MG63 (cell line): ENCODE results near the gene TECTB. TPM values are rescaled to one million over a fixed set of nuclear protein-coding genes. Genes with fewer than 3 reads are reported as not detected.

ENCODE experiments used
- DNase-seq: peaks from one replicate; pipeline ENCODE4 v3.0.0-alpha.2; 2020
- H3K27me3 ChIP-seq: fragments of 250-450 bp; sonication (Bioruptor Pico); 2 replicates; pipeline ENCODE4 v1.5.1; 2020; ENCODE audit warnings: mild to moderate bottlenecking, moderate library complexity
- H3K36me3 ChIP-seq: fragments of 250-450 bp; sonication (Bioruptor Pico); 2 replicates; pipeline ENCODE4 v1.5.1; 2020; ENCODE audit warnings: mild to moderate bottlenecking, moderate library complexity
- H3K4me3 ChIP-seq: fragments of 250-450 bp; sonication (Bioruptor Pico); 2 replicates; pipeline ENCODE4 v1.5.1; 2020; ENCODE audit warnings: mild to moderate bottlenecking, moderate library complexity
- H3K9me3 ChIP-seq: fragments of 250-450 bp; sonication (Bioruptor Pico); 2 replicates; pipeline ENCODE4 v1.5.1; 2020; ENCODE audit warnings: mild to moderate bottlenecking, moderate library complexity
- total RNA-seq: library from RNA; depleted of rRNA; stranded (reverse); fragments of >200 nt; shearing (Covaris generic); gene quantifications from 2 replicates; pipeline ENCODE4 v1.2.3, GENCODE V29; 2014; ENCODE audit warnings: low replicate concordance

The TECTB gene
- total RNA-seq, 1 experiment from 2014 or later = not detected

- H3K9me3 ChIP-seq = no peaks in the 10 kb centered on the region
- H3K4me3 ChIP-seq = no peak overlapping the region
- H3K27me3 ChIP-seq = no peaks in the 10 kb centered on the region
- no peak for DNase-seq
- no peaks in the 10 kb centered on the region for H3K36me3 ChIP-seq
Measured at GRCh38 chr10:112330607-112331160, 47.5 kb downstream of the TECTB start.

DNA sequence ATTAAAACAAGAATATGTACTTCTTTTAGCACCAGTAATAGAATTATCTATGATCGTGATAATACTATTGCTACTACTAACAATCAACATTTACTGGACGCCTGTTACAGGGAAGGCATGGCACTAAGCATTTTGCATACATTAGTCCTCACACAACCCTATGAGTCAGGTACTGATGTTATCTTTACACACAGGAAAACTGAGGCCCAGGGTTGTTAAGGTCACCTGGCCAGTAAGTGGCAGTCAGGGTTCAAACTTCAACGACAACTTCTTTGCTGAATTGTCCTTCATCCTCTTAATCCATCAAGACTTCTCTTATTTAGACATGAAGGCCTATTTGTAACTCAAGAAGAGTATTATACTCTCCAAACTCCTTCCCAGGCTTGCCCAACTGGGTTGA, 48.8 kb downstream of the TECTB start:
- H3K36me3 ChIP-seq = no peaks in the 10 kb centered on the region
- no peak overlapping the region for H3K4me3 ChIP-seq
- DNase-seq = no peak
- H3K27me3 ChIP-seq = no peaks in the 10 kb centered on the region
- H3K9me3 ChIP-seq = no peaks in the 10 kb centered on the region

GRCh38 chr10:112332509-112333228, 49.5 kb downstream of the TECTB start:
- no peaks in the 10 kb centered on the region for H3K27me3 ChIP-seq

DNA sequence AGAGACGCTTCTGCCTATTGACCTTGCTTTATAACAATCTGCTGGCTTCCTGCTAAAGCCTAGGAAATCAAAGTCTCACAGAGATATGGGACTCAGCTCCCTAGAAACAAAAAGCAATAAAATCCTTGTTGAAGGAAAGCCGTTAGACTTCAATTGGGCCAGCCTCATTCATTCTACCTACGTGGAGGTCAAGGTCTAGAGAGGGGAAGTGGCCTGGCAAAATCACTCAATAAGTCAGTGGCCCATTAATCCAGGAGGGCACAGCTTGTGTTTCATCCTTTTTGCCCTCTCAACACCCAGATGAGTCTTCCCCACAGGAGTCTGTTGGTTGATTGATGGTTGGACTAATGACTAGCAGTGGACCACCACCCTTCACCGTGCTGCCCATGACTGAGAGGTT, 50.3 kb downstream of the TECTB start:
- H3K9me3 ChIP-seq = no peaks in the 10 kb centered on the region
- no peak overlapping the region for H3K4me3 ChIP-seq
- no peaks in the 10 kb centered on the region for H3K27me3 ChIP-seq
- no peak for DNase-seq
- no peaks in the 10 kb centered on the region for H3K36me3 ChIP-seq

More at GRCh38 chr10:112332509-112333228, 49.5 kb downstream of the TECTB start:
- no peak for DNase-seq
- Histone ChIP-seq H3K36me3 (no peaks in the 10 kb centered on the region), H3K4me3 (no peak overlapping the region), H3K9me3 (no peaks in the 10 kb centered on the region)

GRCh38 chr10:112335111-112335867, 52.1 kb downstream of the TECTB start:
- no peaks in the 10 kb centered on the region for H3K36me3 ChIP-seq
- no peaks in the 10 kb centered on the region for H3K27me3 ChIP-seq
- H3K9me3 ChIP-seq = no peaks in the 10 kb centered on the region
- no peak for DNase-seq
- H3K4me3 ChIP-seq = no peak overlapping the region

DNA sequence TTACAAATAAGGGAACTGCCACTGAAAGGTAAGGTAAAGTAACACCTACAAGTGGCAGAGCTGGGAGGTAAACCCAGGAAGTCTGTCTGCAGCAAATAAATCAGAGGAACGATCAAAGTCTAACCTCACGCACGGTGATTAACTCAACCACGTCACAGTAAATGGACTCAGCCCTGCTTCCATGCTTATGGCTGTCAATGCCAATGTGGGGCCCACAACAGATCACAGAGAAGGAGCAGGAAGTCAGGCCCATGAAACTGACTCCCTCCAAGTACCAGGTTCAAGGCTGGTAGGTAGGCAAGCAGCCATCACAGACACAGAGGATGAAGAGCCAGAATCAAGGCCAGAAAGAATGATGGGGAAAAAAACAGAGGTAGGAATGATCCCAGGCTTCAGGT, 52.7 kb downstream of the TECTB start:
- no peaks in the 10 kb centered on the region for H3K9me3 ChIP-seq
- no peak overlapping the region for H3K4me3 ChIP-seq
- H3K36me3 ChIP-seq = no peaks in the 10 kb centered on the region
- no peak for DNase-seq
- no peaks in the 10 kb centered on the region for H3K27me3 ChIP-seq

GRCh38 chr10:112336556-112337201, 53.5 kb downstream of the TECTB start:
- DNase-seq = no peak
- H3K36me3 ChIP-seq = no peaks in the 10 kb centered on the region
- no peaks in the 10 kb centered on the region for H3K9me3 ChIP-seq
- H3K4me3 ChIP-seq = no peak overlapping the region
- H3K27me3 ChIP-seq = no peaks in the 10 kb centered on the region

DNA sequence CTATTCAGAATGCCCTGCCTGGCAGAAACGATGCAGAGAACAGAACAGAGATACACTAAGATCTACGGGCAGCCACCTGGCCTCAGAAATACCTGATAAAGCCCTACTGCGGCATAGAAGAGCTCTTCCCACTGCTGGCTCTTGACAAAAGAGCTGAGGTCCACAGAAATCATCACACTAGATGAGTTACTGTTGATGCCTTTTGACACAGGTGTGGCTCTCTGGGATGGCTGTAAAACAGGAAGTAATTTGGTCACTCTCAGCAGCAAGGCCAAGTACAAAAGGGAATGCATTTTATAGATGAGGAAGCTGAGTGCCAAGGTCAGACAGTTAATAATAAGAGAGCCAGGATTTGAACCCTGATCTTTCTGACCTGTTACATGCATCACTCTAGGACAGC, 55.8 kb downstream of the TECTB start:
- DNase-seq = no peak
- Histone ChIP-seq H3K9me3 (no peaks in the 10 kb centered on the region), H3K4me3 (no peak overlapping the region), H3K27me3 (no peaks in the 10 kb centered on the region), H3K36me3 (no peaks in the 10 kb centered on the region)

DNA sequence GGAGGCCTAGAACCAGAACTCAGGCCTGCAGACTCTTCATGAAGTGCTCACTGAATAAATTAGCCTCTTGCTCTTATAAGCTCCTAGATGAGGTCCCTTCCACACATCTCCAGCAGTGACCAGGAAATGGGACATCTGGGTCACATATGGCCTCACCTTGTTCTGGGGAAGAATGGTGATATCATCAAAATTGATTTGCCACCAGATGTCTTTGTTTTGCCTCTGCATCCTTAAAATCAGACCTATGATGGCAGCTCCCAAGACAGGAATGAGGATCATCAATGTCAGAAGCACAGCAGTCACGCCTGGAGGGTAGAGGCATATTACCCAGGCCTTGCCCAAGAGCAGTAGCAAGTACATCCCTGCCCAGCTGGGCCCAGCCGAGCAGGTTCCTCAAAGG, 57.4 kb downstream of the TECTB start:
- H3K4me3 ChIP-seq = no peak overlapping the region
- H3K36me3 ChIP-seq = no peaks in the 10 kb centered on the region
- no peaks in the 10 kb centered on the region for H3K9me3 ChIP-seq
- H3K27me3 ChIP-seq = no peaks in the 10 kb centered on the region
- no peak for DNase-seq

GRCh38 chr10:112343056-112343806, 60.0 kb downstream of the TECTB start:
- H3K27me3 ChIP-seq = no peaks in the 10 kb centered on the region
- no peak for DNase-seq
- no peaks in the 10 kb centered on the region for H3K9me3 ChIP-seq
- no peak overlapping the region for H3K4me3 ChIP-seq
- H3K36me3 ChIP-seq = no peaks in the 10 kb centered on the region

GRCh38 chr10:112344261-112344660, 61.1 kb downstream of the TECTB start:
- Histone ChIP-seq H3K9me3 (no peaks in the 10 kb centered on the region), H3K36me3 (no peaks in the 10 kb centered on the region), H3K27me3 (no peaks in the 10 kb centered on the region), H3K4me3 (no peak overlapping the region)
- no peak for DNase-seq

- H3K4me3 ChIP-seq = no peak overlapping the region
- H3K36me3 ChIP-seq = no peaks in the 10 kb centered on the region
- no peaks in the 10 kb centered on the region for H3K9me3 ChIP-seq
- no peak for DNase-seq
- no peaks in the 10 kb centered on the region for H3K27me3 ChIP-seq
Measured at GRCh38 chr10:112345202-112345601, 62.0 kb downstream of the TECTB start.

GRCh38 chr10:112345743-112346142, 62.5 kb downstream of the TECTB start:
- no peaks in the 10 kb centered on the region for H3K9me3 ChIP-seq
- H3K36me3 ChIP-seq = no peaks in the 10 kb centered on the region
- no peak overlapping the region for H3K4me3 ChIP-seq
- no peak for DNase-seq
- H3K27me3 ChIP-seq = no peaks in the 10 kb centered on the region

DNA sequence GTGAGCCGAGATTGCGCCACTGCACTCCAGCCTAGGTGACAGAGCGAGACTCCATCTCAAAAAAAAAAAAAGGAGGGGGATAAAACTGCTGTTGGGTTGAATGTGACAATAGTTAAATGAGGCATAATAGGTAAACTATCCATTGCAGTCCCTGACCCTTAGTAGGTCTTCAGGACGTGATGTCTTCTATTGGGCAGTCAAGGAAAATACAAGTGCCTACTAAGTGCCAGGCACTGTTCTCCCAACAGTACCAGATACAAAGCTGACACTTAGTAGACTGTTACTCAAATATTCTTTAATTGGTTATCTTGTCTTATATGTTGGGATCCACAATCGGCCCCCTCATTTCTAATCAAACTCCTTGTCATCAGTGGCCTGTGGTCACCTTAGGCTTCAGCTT, 63.6 kb downstream of the TECTB start:
- H3K4me3 ChIP-seq = no peak overlapping the region
- DNase-seq = no peak
- no peaks in the 10 kb centered on the region for H3K9me3 ChIP-seq
- no peaks in the 10 kb centered on the region for H3K27me3 ChIP-seq
- no peaks in the 10 kb centered on the region for H3K36me3 ChIP-seq

- no peak overlapping the region for H3K4me3 ChIP-seq
- no peaks in the 10 kb centered on the region for H3K27me3 ChIP-seq
- no peaks in the 10 kb centered on the region for H3K9me3 ChIP-seq
- H3K36me3 ChIP-seq = no peaks in the 10 kb centered on the region
- DNase-seq = no peak
Measured at GRCh38 chr10:112347709-112348671, 64.8 kb downstream of the TECTB start.

- Histone ChIP-seq H3K27me3 (no peaks in the 10 kb centered on the region), H3K36me3 (no peaks in the 10 kb centered on the region), H3K9me3 (no peaks in the 10 kb centered on the region), H3K4me3 (no peak overlapping the region)
- no peak for DNase-seq
Measured at GRCh38 chr10:112348759-112349158, 65.6 kb downstream of the TECTB start.
